T-cell (primary cell): ENCODE measurements around the gene KDM8. TPM values are rescaled to one million over a fixed set of nuclear protein-coding genes. Genes with fewer than 3 reads are reported as not detected.

Source experiments
- ATAC-seq, 4 experiments: fragments of 200-7000 bp in 3 of 4; fragments of 150-1000 bp in 1 of 4; cut with Tn5 transposase; replicated peaks in 1 of 4; 1 replicate in 3 of 4; 2 replicates in 1 of 4; pipeline ENCODE4 v1.10.0; 2021; ENCODE audit warnings: moderate library complexity in 3 of 4, mild to moderate bottlenecking in 2 of 4, moderate number of reproducible peaks in 1 of 4
- CTCF ChIA-PET, 2 donors: fragments of 300-600 bp; sonication (Branson Sonifier 250); formaldehyde crosslinking; loops; one replicate each; lab custom pipeline; 2022; ENCODE audit warnings: antibody characterized with exemption in 2 of 2; lab: Charles Lee
- POLR2A ChIA-PET, 2 donors: fragments of 300-600 bp; sonication (Branson Sonifier 250); formaldehyde crosslinking; loops; one replicate each; lab custom pipeline; 2022; ENCODE audit warnings: antibody characterized with exemption in 2 of 2; lab: Charles Lee
- DNase-seq, 35 experiments: peaks; one replicate each; pipeline versions ENCODE4 v3.0.0 to v3.0.0-alpha.2; 2013 to 2023
- H3K27ac ChIP-seq: one replicate; pipeline ENCODE4 v1.5.1; 2013; ENCODE audit warnings: low read length
- H3K27me3 ChIP-seq, 2 experiments: replicated peaks in 1 of 2; 1 replicate in 1 of 2; 2 replicates in 1 of 2; pipeline versions ENCODE4 v1.6.1 to v1.7.0; 2013; ENCODE audit warnings: low read length in 1 of 2, mixed read lengths in 1 of 2; ENCODE audit not compliant: control insufficient read depth in 2 of 2, insufficient read depth in 2 of 2; ENCODE audit errors: extremely low read depth in 1 of 2
- H3K36me3 ChIP-seq, 2 donors: 1 replicate in 1 of 2; 2 replicates in 1 of 2; pipeline versions ENCODE4 v1.6.1 to v1.7.0; 2013; ENCODE audit warnings: low read length in 1 of 2; ENCODE audit not compliant: control insufficient read depth in 2 of 2, insufficient read depth in 1 of 2; ENCODE audit errors: extremely low read depth in 1 of 2
- H3K4me1 ChIP-seq, 2 experiments: 1 replicate in 1 of 2; 2 replicates in 1 of 2; pipeline versions ENCODE4 v1.6.1 to v1.7.0; 2013; ENCODE audit warnings: low read length in 2 of 2, mixed read lengths in 1 of 2; ENCODE audit not compliant: insufficient read depth in 2 of 2, control insufficient read depth in 1 of 2; ENCODE audit errors: extremely low read depth in 1 of 2
- H3K4me3 ChIP-seq, 2 donors: 1 replicate in 1 of 2; 2 replicates in 1 of 2; pipeline versions ENCODE4 v1.5.1 to v1.7.0; 2013; ENCODE audit warnings: mild to moderate bottlenecking in 2 of 2, low read length in 1 of 2, moderate library complexity in 1 of 2; ENCODE audit not compliant: control insufficient read depth in 1 of 2; ENCODE audit errors: extremely low read depth in 1 of 2
- H3K9me3 ChIP-seq: 2 replicates; pipeline ENCODE4 v1.7.0; 2013
- H3K27ac Mint-ChIP-seq, 2 donors: one replicate each; pipeline ENCODE4 v1.8.0; 2020 to 2021; ENCODE audit warnings: mild to moderate bottlenecking in 2 of 2, mixed read lengths in 2 of 2
- H3K27me3 Mint-ChIP-seq, 2 donors: one replicate each; pipeline ENCODE4 v1.8.0; 2021 to 2022; ENCODE audit warnings: mixed read lengths in 2 of 2
- H3K36me3 Mint-ChIP-seq: one replicate; pipeline ENCODE4 v1.8.0; 2021; ENCODE audit warnings: mixed read lengths
- H3K4me1 Mint-ChIP-seq, 3 donors: one replicate each; pipeline ENCODE4 v1.8.0; 2020 to 2022; ENCODE audit warnings: mixed read lengths in 3 of 3, mild to moderate bottlenecking in 1 of 3
- H3K4me3 Mint-ChIP-seq, 3 donors: one replicate each; pipeline ENCODE4 v1.8.0; 2020 to 2022; ENCODE audit warnings: mild to moderate bottlenecking in 3 of 3, mixed read lengths in 3 of 3, moderate library complexity in 3 of 3
- H3K9me3 Mint-ChIP-seq, 3 donors: one replicate each; pipeline ENCODE4 v1.8.0; 2020 to 2022; ENCODE audit warnings: mixed read lengths in 3 of 3
- WGBS: methylation state at CpG from one replicate; pipeline ENCODE4 v1.1.5; 2013; ENCODE audit warnings: missing lambda C conversion rate; ENCODE audit not compliant: insufficient coverage; 5-methylcytosine and 5-hydroxymethylcytosine counted together
- total RNA-seq, 35 experiments: library from RNA in 6 of 35; stranded (reverse) in 6 of 35; fragments of 120-200 nt in 1 of 35; gene quantifications; one replicate each; pipeline versions ENCODE4 v1.2.1 to v1.2.4 and lab custom pipeline; 2013 to 2026

KDM8 gene
- 10 to 100 TPM; 13.4 to 25.6 (median 23.5) TPM for total RNA-seq
- 16.1 TPM for total RNA-seq (2013)
- 5.4 to 27.5 (median 14.0) reads per million in 29 experiments for total RNA-seq (lab: John Stamatoyannopoulos, UW)

GRCh38 chr16:27203507-27204311 lies at the start of gene KDM8:
Gene KDM8, plus strand, starts transcription at chr16:27203526. Its CDS starts 6,598 bp downstream, at chr16:27210124.
- peaks cover 36 to 52% of the 10 kb centered on the region in 2 experiments for H3K4me1 ChIP-seq
- H3K9me3 ChIP-seq = no peaks in the 10 kb centered on the region
- Mint-ChIP-seq H3K4me1 (peaks cover 50 to 61% (median 52%) of the 10 kb centered on the region in 3 donors), H3K4me3 (peak within 1 kb of the TSS; percentile 85 to 97 (median 96)), H3K27ac (peak within 1 kb of the TSS; percentile 100), H3K36me3 (peaks cover 5% of the 10 kb centered on the region), H3K27me3 (no peaks in the 10 kb centered on the region), H3K9me3 (peaks cover 0 to 5% (median 0%) of the 10 kb centered on the region in 3 donors)
- H3K36me3 ChIP-seq = peaks cover 4 to 5% of the 10 kb centered on the region in 2 donors
- peak within 1 kb of the TSS; percentile 76 to 83 for H3K4me3 ChIP-seq
- peak; percentile 98 to 100 (median 100) for DNase-seq
- ChIA-PET POLR2A (interaction anchor here (0.6 to 1.5 kb wide), 13 partner anchors 27 to 346 kb away, joined by 3 to 11 read pairs (median 4); partner anchors contain the start of genes GTF3C1 (in 1 of the 2) and KATNIP (in 1 of the 2)), CTCF (interaction anchor here in 1 of 2 donors (0.7 to 2.1 kb wide), 12 partner anchors 10 to 255 kb away, joined by 3 to 16 read pairs (median 5); no protein-coding TSS in a partner anchor)
- H3K27me3 ChIP-seq = no peaks in the 10 kb centered on the region
- peak within 1 kb of the TSS; percentile 97 for H3K27ac ChIP-seq
- under 1% methylated on average over 70 of the region's 70 CpGs for WGBS
- ATAC-seq = peak; percentile 75 to 82 (median 82)

- peak in 34 of 35 experiments; percentile 24 to 81 (median 58) for DNase-seq
- no peak overlapping the region for H3K4me3 Mint-ChIP-seq
- peaks cover 8 to 10% of the 10 kb centered on the region in 2 experiments for H3K4me1 ChIP-seq
- H3K27me3 ChIP-seq = no peaks in the 10 kb centered on the region
- peaks cover 4 to 9% (median 5%) of the 10 kb centered on the region in 3 donors for H3K9me3 Mint-ChIP-seq
- H3K4me3 ChIP-seq = no peak overlapping the region
- H3K27ac Mint-ChIP-seq = peak overlapping the region in 1 of 2 donors; percentile 39
- no peaks in the 10 kb centered on the region for H3K36me3 ChIP-seq
- H3K27me3 Mint-ChIP-seq = no peaks in the 10 kb centered on the region
- peaks cover 12 to 18% (median 13%) of the 10 kb centered on the region in 3 donors for H3K4me1 Mint-ChIP-seq
- CTCF ChIA-PET = interaction anchor here (0.7 to 5.7 kb wide), 9 partner anchors 9 to 305 kb away, joined by 3 to 29 read pairs (median 4); partner anchors contain the start of gene KDM8 (in 1 of the 2)
- ATAC-seq = peak; percentile 68 to 77 (median 74)
- no peak overlapping the region for H3K27ac ChIP-seq
- H3K9me3 ChIP-seq = no peaks in the 10 kb centered on the region
- H3K36me3 Mint-ChIP-seq = no peaks in the 10 kb centered on the region
- WGBS = 51% methylated on average over 12 of the region's 24 CpGs
- POLR2A ChIA-PET = no interaction called here
Observed at GRCh38 chr16:27154705-27155521, 48.4 kb upstream of the KDM8 start.

- no peak overlapping the region for H3K27ac ChIP-seq
- no peak for ATAC-seq
- H3K27me3 ChIP-seq = no peaks in the 10 kb centered on the region
- H3K36me3 Mint-ChIP-seq = no peaks in the 10 kb centered on the region
- CTCF ChIA-PET = interaction anchor here (0.6 to 5.7 kb wide), 6 partner anchors 13 to 231 kb away, joined by 3 to 29 read pairs (median 5); partner anchors contain the start of gene KDM8 (in 1 of the 2)
- H3K36me3 ChIP-seq = no peaks in the 10 kb centered on the region
- H3K27me3 Mint-ChIP-seq = no peaks in the 10 kb centered on the region
- no peak overlapping the region for H3K4me3 Mint-ChIP-seq
- H3K27ac Mint-ChIP-seq = peak overlapping the region in 1 of 2 donors; percentile 39
- H3K9me3 Mint-ChIP-seq = peaks cover 4 to 9% (median 5%) of the 10 kb centered on the region in 3 donors
- 33% methylated on average over 1 of the region's 3 CpGs for WGBS
- H3K4me3 ChIP-seq = no peak overlapping the region
- no peaks in the 10 kb centered on the region for H3K9me3 ChIP-seq
- peaks cover 8 to 10% of the 10 kb centered on the region in 2 experiments for H3K4me1 ChIP-seq
- peaks cover 12 to 18% (median 13%) of the 10 kb centered on the region in 3 donors for H3K4me1 Mint-ChIP-seq
- POLR2A ChIA-PET = interaction anchor here in 1 of 2 donors (0.5 kb wide), 1 partner anchor 14 kb away, joined by 4 read pairs; no protein-coding TSS in a partner anchor
- no peak for DNase-seq
Observed at GRCh38 chr16:27156579-27156978, 46.7 kb upstream of the KDM8 start.

- WGBS = 82% methylated on average over 3 of the region's 3 CpGs
- H3K27me3 Mint-ChIP-seq = no peaks in the 10 kb centered on the region
- Histone ChIP-seq H3K27me3 (no peaks in the 10 kb centered on the region), H3K27ac (no peak overlapping the region), H3K4me3 (no peak overlapping the region), H3K4me1 (no peaks in the 10 kb centered on the region), H3K36me3 (no peaks in the 10 kb centered on the region), H3K9me3 (no peaks in the 10 kb centered on the region)
- peaks cover 4 to 15% (median 5%) of the 10 kb centered on the region in 3 donors for H3K9me3 Mint-ChIP-seq
- H3K4me3 Mint-ChIP-seq = no peak overlapping the region
- no peak for ATAC-seq
- ChIA-PET CTCF (interaction anchor here in 1 of 2 donors (1.2 kb wide), 1 partner anchor 18 kb away, joined by 4 read pairs; no protein-coding TSS in a partner anchor), POLR2A (no interaction called here)
- no peak for DNase-seq
- peaks cover 2 to 6% (median 3%) of the 10 kb centered on the region in 3 donors for H3K4me1 Mint-ChIP-seq
- H3K36me3 Mint-ChIP-seq = no peaks in the 10 kb centered on the region
- H3K27ac Mint-ChIP-seq = no peak overlapping the region
Observed at GRCh38 chr16:27161398-27161797, 41.9 kb upstream of the KDM8 start.

GRCh38 chr16:27164352-27164751 lies 39.0 kb upstream of the KDM8 start:
- ChIA-PET CTCF (interaction anchor here in 1 of 2 donors (0.6 kb wide), 1 partner anchor 9 kb away, joined by 3 read pairs; no protein-coding TSS in a partner anchor), POLR2A (interaction anchor here in 1 of 2 donors (0.6 kb wide), 1 partner anchor 12 kb away, joined by 5 read pairs; no protein-coding TSS in a partner anchor)
- peaks cover 21 to 28% (median 22%) of the 10 kb centered on the region in 3 donors for H3K4me1 Mint-ChIP-seq
- Histone ChIP-seq H3K27ac (no peak overlapping the region), H3K36me3 (no peaks in the 10 kb centered on the region), H3K4me1 (peaks cover under 1 to 15% of the 10 kb centered on the region in 2 experiments), H3K4me3 (no peak overlapping the region), H3K27me3 (no peaks in the 10 kb centered on the region), H3K9me3 (no peaks in the 10 kb centered on the region)
- no peak overlapping the region for H3K27ac Mint-ChIP-seq
- H3K36me3 Mint-ChIP-seq = no peaks in the 10 kb centered on the region
- no peak for DNase-seq
- no peak overlapping the region for H3K4me3 Mint-ChIP-seq
- no peak for ATAC-seq
- H3K9me3 Mint-ChIP-seq = peaks cover 0 to 6% (median 0%) of the 10 kb centered on the region in 3 donors
- H3K27me3 Mint-ChIP-seq = no peaks in the 10 kb centered on the region
